ENCODE measurements around the gene ARHGAP32.
"Not testable (repeated sequence)": the region's sequence is repeated elsewhere in the genome, so short reads cannot be mapped to it uniquely, and the experiment has no call there.

The ARHGAP32 gene

GRCh38 chr11:129023968-129024676 lies 168.0 kb downstream of the ARHGAP32 start:
- TF ChIP-seq JUND (IDR thresholded peaks at IDR 0.05; ENCODE audit: low read depth), result 0 out of 2 replicates have a peak, but pooled peaks have one; percentile 39
- peak; percentile 79 to 97 for DNase-seq (ENCODE audit: low read depth in 1 of 2, low spot score in 1 of 2)
- in situ Hi-C loops (cut with HindIII; ENCODE audit: low pct_unique_long_range_greater_than_20kb, low sequenced_read_pairs), result no loop called here

- no peak for TF ChIP-seq JUND (IDR thresholded peaks at IDR 0.05; ENCODE audit: low read depth)
- in situ Hi-C loops (cut with HindIII; ENCODE audit: low pct_unique_long_range_greater_than_20kb, low sequenced_read_pairs), result no loop called here
These were observed 170.8 kb downstream of the ARHGAP32 start for GRCh38 chr11:129021295-129021694.

GRCh38 chr11:129018991-129019390 lies 173.1 kb downstream of the ARHGAP32 start:
- no peak for TF ChIP-seq JUND (IDR thresholded peaks at IDR 0.05; ENCODE audit: low read depth)
- DNase-seq (ENCODE audit: low read depth in 1 of 2, low spot score in 1 of 2), result no peak
- in situ Hi-C loops (cut with HindIII; ENCODE audit: low pct_unique_long_range_greater_than_20kb, low sequenced_read_pairs), result no loop called here

More at GRCh38 chr11:129021295-129021694, 170.8 kb downstream of the ARHGAP32 start:
- DNase-seq (ENCODE audit: low read depth in 1 of 2, low spot score in 1 of 2), result no peak

DNA sequence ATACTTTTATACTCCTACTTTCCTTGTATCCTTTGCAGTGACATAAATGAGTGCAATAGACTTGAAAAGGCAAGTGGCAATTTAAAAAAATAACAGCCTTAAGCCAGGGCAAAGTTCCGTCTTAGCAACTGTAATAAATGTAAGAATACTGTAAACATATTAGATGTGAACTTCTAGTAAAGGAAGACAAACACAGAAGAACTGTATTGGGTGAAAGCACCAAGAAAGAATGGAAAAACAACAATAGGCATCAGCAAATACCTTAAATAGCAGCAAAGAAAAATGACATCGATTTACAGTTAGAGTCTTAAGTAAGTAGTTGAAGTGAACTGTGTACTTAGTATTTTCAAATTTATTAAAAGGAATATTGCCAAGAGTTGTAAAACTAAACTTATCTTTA lies 174.0 kb downstream of the ARHGAP32 start:
- DNase-seq (ENCODE audit: low read depth in 1 of 2, low spot score in 1 of 2), result no peak
- in situ Hi-C loops (cut with HindIII; ENCODE audit: low pct_unique_long_range_greater_than_20kb, low sequenced_read_pairs), result no loop called here
- no peak for TF ChIP-seq JUND (IDR thresholded peaks at IDR 0.05; ENCODE audit: low read depth)

- no peak for TF ChIP-seq JUND (IDR thresholded peaks at IDR 0.05; ENCODE audit: low read depth)
- DNase-seq (ENCODE audit: low read depth in 1 of 2, low spot score in 1 of 2), result peak in 1 of 2 experiments; percentile 42
- in situ Hi-C loops (cut with HindIII; ENCODE audit: low pct_unique_long_range_greater_than_20kb, low sequenced_read_pairs), result no loop called here
These were observed 178.2 kb downstream of the ARHGAP32 start for GRCh38 chr11:129013737-129014475.

DNA sequence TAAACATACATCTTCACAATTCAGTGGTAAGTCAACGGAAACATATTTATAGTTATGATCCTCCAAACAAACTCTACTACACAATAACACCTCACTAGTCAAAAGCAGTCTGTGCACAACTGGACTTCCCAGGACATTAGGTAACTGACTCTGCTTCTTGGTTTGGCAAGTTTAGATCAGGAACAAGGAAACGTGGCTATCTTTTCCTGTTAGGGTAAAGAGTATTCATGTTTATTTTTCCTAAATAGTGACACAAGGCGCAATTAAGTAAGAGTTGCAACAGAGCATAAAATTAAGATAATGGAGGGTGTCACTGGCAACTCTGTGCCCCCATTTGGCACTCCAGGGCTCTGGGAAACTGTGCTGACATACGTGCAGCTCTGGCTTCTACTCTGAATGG lies 179.2 kb downstream of the ARHGAP32 start:
- no peak for DNase-seq (ENCODE audit: low read depth in 1 of 2, low spot score in 1 of 2)
- no peak for TF ChIP-seq JUND (IDR thresholded peaks at IDR 0.05; ENCODE audit: low read depth)
- in situ Hi-C loops (cut with HindIII; ENCODE audit: low pct_unique_long_range_greater_than_20kb, low sequenced_read_pairs), result no loop called here

DNA sequence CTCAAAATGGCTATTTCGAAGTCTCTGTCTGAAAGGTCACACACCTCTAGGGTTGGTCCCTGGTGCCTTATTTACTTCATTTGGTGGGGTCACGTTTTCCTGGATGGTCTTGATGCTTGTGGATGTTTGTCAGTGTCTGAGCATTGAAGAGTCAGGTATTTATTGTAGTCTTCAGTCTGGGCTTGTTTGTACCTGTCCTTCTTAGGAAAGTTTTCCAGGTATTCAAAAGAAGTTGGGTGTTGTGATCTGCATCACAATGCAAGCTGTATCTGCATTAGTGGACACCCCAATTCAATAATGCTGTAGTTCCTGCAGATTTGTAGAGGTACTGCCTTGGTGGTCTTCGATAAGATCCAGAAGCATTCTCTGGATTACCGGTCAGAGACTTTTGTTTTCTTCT lies 186.0 kb downstream of the ARHGAP32 start:
- DNase-seq (ENCODE audit: low read depth in 1 of 2, low spot score in 1 of 2), result no peak
- in situ Hi-C loops (cut with HindIII; ENCODE audit: low pct_unique_long_range_greater_than_20kb, low sequenced_read_pairs), result no loop called here
- no peak for TF ChIP-seq JUND (IDR thresholded peaks at IDR 0.05; ENCODE audit: low read depth)

DNA sequence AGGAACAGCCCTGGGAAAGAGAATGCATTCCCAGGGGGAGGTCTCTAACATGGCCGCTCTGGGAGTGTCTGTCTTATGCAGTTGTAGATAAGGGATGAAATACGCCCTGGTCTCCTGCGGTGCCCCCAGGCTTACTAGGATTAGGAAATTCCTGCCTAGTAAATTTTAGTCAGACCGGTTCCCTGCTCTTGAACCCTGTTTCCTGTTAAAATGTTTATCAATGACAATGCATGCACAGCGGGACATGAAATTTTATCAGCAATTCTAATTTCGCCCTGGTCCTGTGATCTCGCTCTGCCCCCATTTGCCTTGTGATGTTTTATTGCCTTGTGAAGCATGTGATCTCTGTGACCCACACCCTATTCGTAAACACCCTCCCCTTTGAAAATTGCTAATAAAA lies 193.0 kb downstream of the ARHGAP32 start:
- DNase-seq (ENCODE audit: low read depth in 1 of 2, low spot score in 1 of 2); in situ Hi-C loops (cut with HindIII; ENCODE audit: low pct_unique_long_range_greater_than_20kb, low sequenced_read_pairs): not testable (repeated sequence)

DNA sequence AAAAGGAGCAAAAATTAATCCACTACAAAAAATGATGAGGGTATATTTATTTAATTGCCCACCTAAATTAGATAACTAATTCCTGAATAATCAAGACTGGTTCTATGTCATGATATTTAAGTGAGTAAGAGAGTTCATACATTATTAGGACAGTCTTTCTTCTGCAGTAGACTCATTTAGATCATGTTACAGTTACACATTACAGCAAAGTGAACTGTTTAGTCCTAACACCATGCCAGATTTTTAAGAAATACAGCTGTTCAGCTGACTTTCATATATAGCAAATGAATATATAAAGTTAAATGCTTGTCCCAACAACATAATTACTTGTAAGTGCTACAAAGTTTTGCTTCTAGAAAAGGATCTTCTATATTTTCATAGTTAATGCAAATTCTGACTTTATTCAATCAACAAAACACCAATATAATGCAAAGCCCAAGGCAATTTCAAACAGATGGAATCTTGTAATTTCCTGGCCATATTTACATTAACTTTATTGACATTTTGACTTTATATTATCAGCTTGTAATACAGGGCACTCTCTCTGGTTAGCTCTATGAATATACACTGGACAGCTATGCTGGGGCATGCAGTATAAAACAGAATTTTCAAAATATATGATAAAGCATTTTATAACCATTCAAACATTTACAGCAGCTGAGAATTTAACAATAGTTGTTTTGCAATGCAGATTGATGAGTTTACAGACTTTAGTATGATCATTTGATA lies 203.7 kb downstream of the ARHGAP32 start:
- DNase-seq (ENCODE audit: low read depth in 1 of 2, low spot score in 1 of 2), result no peak
- in situ Hi-C loops (cut with HindIII; ENCODE audit: low pct_unique_long_range_greater_than_20kb, low sequenced_read_pairs), result no loop called here
- TF ChIP-seq JUND (IDR thresholded peaks at IDR 0.05; ENCODE audit: low read depth), result peak; percentile 71

DNA sequence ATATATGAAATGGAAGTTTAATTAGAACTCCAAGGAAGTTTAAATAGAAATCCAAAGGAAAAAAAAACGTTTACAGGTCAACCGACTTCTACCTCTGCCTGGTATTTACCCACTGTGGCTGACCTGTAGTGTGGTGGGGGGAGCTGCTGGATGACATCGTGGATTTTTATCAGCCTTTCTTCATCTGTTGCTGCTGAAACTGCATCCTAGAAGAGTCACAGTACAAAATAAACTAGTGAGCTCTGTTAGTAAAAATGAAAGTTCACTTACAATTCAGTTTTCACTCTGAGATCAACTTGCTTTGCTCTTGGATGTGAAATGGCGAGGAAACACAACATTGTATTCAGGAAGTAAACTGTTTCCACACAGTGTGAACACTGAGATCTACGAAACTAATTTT lies 206.2 kb downstream of the ARHGAP32 start:
- no peak for TF ChIP-seq JUND (IDR thresholded peaks at IDR 0.05; ENCODE audit: low read depth)
- in situ Hi-C loops (cut with HindIII; ENCODE audit: low pct_unique_long_range_greater_than_20kb, low sequenced_read_pairs), result no loop called here
- DNase-seq (ENCODE audit: low read depth in 1 of 2, low spot score in 1 of 2), result no peak

- no peak for DNase-seq (ENCODE audit: low read depth in 1 of 2, low spot score in 1 of 2)
- TF ChIP-seq JUND (IDR thresholded peaks at IDR 0.05; ENCODE audit: low read depth), result no peak
- in situ Hi-C loops (cut with HindIII; ENCODE audit: low pct_unique_long_range_greater_than_20kb, low sequenced_read_pairs), result no loop called here
These were observed 209.1 kb downstream of the ARHGAP32 start for GRCh38 chr11:128983023-128983422.

DNA sequence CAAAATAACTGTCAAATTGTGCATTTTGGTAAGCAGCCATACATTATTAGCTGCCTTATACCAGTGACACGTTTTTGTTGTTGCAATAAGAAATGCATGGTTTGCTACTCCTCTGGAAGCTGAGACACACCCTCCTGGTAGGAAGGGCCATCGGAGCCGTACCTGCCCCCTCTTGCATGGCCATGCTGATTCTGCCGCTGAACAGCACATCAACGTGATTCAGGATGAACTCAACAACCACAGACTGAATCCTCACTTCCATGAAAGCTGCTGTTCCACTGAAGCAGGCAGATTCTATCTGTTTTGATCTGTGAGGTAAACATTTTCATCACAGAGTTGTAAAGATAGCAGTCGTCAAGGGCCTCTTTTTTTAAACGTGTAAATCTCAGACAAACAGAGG lies 210.9 kb downstream of the ARHGAP32 start:
- TF ChIP-seq JUND (IDR thresholded peaks at IDR 0.05; ENCODE audit: low read depth), result no peak
- no peak for DNase-seq (ENCODE audit: low read depth in 1 of 2, low spot score in 1 of 2)
- in situ Hi-C loops (cut with HindIII; ENCODE audit: low pct_unique_long_range_greater_than_20kb, low sequenced_read_pairs), result no loop called here

Measured in T47D (cell line).